Activated naive CD8-positive, alpha-beta T cell treated with anti-CD3 and anti-CD28 coated beads, Interleukin-2, amount 50 U/mL, for 24 hours (primary cell): ENCODE measurements around the gene KIF3C.

Experiments
- ATAC-seq: fragments of 150-1000 bp; cut with Tn5 transposase; one replicate; pipeline ENCODE4 v1.10.0; 2021
- DNase-seq: peaks from one replicate; pipeline ENCODE4 v3.0.0; 2021
- H3K27ac Mint-ChIP-seq: one replicate; pipeline ENCODE4 v1.8.0; 2021; ENCODE audit warnings: mild to moderate bottlenecking, mixed read lengths
- H3K27me3 Mint-ChIP-seq: one replicate; pipeline ENCODE4 v1.8.0; 2021; ENCODE audit warnings: mixed read lengths
- H3K36me3 Mint-ChIP-seq: one replicate; pipeline ENCODE4 v1.8.0; 2021; ENCODE audit warnings: low read depth, mixed read lengths
- H3K4me1 Mint-ChIP-seq: one replicate; pipeline ENCODE4 v1.8.0; 2021; ENCODE audit warnings: mixed read lengths
- H3K4me3 Mint-ChIP-seq: one replicate; pipeline ENCODE4 v1.8.0; 2021; ENCODE audit warnings: mild to moderate bottlenecking, moderate library complexity, mixed read lengths
- H3K9me3 Mint-ChIP-seq: one replicate; pipeline ENCODE4 v1.8.0; 2021; ENCODE audit warnings: mixed read lengths

KIF3C gene

DNA sequence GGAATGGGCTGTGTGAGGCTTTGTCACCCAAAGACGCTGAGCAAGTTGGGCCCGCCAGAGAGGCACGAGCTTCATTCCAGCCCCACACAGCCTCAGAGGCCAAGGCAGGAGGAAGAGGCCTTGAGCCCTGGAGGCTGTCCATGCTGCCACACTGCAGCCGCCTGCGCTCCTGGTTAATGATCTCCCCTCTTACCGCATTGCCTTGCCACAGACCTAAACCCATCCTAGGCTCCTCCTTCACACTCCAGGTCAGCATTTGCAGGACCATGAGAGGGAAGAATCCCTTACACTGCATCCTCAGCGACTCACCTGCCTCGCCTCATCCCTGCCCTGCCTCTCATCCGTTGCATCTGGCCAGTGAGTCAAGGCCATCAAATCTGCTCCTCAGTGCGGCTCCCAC lies 24.6 kb downstream of the KIF3C start:
- ATAC-seq (no peak), DNase-seq (no peak)
- Mint-ChIP-seq H3K4me1 (peaks cover 7% of the 10 kb centered on the region), H3K9me3 (no peaks in the 10 kb centered on the region), H3K27me3 (no peaks in the 10 kb centered on the region), H3K27ac (no peak overlapping the region), H3K4me3 (no peak overlapping the region), H3K36me3 (no peaks in the 10 kb centered on the region)

DNA sequence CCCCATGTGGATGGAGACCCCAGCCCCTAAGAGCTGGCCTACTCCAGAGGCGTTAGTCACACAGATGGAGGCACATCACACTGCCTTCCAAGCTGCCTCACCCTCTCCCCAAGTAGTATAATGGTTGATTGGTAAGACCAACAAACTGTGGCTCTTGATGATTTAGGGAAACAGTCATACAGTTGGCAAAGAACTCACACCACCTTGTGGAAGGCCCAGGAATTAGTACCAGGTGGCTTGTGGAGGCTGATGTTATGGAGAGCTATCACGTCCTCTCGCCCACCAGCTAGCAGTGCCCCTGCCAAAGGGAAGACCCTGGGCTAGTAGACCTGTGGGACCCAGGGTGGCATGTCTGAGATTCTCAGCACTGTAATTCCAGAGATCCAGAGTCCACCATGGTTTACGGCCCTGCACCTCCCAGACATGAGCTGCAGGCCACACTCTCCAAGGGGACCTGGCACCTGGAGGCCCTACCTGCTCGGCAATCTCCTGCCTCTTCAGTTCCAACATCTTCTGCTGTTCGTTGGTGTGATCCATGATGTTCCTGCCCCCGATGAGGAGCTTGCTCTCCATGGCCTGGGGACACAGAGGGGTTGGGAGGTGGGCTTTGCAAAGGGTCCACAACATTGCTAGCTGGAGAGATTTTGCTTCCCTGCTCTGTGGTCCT lies 26.3 kb downstream of the KIF3C start:
- Mint-ChIP-seq H3K36me3 (no peaks in the 10 kb centered on the region), H3K27ac (no peak overlapping the region), H3K27me3 (no peaks in the 10 kb centered on the region), H3K4me3 (no peak overlapping the region), H3K9me3 (no peaks in the 10 kb centered on the region), H3K4me1 (peaks cover 4% of the 10 kb centered on the region)
- DNase-seq = no peak
- peak; percentile 18 for ATAC-seq

DNA sequence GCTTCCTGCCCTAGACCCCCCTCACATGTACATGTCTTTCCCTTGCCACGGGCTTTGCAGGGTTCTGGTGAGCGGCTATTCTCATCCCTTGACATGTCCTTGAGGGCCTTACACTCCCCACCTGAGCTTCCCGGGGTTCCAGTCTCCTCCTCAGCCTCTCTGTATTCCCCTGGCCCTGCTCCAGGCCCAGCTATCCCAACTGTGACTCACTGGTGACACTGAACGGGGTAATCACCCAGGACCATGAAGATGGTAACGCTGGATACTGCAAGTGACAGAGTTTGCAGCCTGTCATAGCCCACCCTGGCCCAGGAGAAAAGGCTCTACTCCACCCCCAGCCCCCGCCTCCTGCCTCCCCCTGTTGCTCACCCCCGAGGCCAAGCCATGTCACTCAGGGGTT lies 27.3 kb downstream of the KIF3C start:
- H3K4me1 Mint-ChIP-seq = no peaks in the 10 kb centered on the region
- no peak for ATAC-seq
- H3K27ac Mint-ChIP-seq = no peak overlapping the region
- H3K36me3 Mint-ChIP-seq = no peaks in the 10 kb centered on the region
- DNase-seq = no peak
- H3K4me3 Mint-ChIP-seq = no peak overlapping the region
- H3K27me3 Mint-ChIP-seq = no peaks in the 10 kb centered on the region
- H3K9me3 Mint-ChIP-seq = no peaks in the 10 kb centered on the region

DNA sequence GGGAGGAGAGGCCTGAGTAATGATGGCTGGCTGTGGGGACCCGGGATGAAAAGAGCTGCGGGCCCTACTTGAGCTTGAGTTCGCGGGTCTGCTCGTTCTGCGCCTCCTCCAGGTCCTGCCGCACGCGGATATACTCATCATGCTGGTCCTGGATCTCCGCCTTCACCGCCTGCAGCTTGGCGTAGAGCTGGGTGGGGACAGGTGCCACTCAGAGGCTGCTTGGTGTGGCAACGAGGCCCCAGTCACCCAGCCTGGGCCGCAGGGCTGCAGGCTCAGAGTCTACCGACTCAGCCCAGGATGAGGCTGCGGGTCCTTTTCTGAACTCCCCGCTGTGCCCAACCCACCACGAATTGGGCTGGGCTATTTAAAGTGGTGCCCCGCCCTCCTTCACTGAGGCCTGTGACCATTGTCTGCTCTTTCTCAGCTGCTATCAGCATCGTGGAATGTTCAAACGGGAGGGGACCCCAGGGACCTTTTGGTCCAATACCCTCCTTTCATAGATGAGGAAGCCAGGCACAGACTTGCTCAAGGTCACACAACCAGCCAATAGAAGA lies 28.0 kb downstream of the KIF3C start:
- DNase-seq = no peak
- no peaks in the 10 kb centered on the region for H3K4me1 Mint-ChIP-seq

DNA sequence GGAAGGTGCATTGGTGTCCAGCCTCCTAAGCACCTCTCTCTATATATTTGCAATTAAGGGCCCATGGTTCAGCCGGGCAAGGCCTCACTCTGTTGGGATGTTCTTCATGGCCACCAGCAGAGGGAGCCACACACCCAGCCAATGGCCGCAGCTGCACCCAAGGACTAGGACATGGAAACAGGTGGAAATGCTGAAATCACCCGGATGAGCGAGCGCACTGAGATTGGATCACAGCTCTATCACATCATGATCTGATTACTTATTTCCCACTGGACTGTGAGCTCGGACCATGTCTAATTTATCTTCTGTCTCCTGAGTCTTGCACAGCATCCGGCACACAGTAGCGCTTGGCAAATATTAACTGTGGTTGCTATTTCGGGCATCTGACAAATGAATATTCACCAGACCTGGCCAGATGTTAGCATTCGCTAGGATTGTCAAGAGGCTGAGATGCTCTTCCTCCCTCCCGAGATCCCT lies 31.2 kb downstream of the KIF3C start:
- no peaks in the 10 kb centered on the region for H3K27me3 Mint-ChIP-seq
- no peak overlapping the region for H3K27ac Mint-ChIP-seq
- no peaks in the 10 kb centered on the region for H3K9me3 Mint-ChIP-seq
- ATAC-seq (peak; percentile 93), DNase-seq (peak; percentile 77)
- no peak overlapping the region for H3K4me3 Mint-ChIP-seq
- no peaks in the 10 kb centered on the region for H3K36me3 Mint-ChIP-seq
- H3K4me1 Mint-ChIP-seq = no peaks in the 10 kb centered on the region

More for the DNA sequence above, 28.0 kb downstream of the KIF3C start:
- no peaks in the 10 kb centered on the region for H3K36me3 Mint-ChIP-seq
- no peak overlapping the region for H3K4me3 Mint-ChIP-seq
- no peaks in the 10 kb centered on the region for H3K27me3 Mint-ChIP-seq
- no peaks in the 10 kb centered on the region for H3K9me3 Mint-ChIP-seq
- no peak overlapping the region for H3K27ac Mint-ChIP-seq
- no peak for ATAC-seq

DNA sequence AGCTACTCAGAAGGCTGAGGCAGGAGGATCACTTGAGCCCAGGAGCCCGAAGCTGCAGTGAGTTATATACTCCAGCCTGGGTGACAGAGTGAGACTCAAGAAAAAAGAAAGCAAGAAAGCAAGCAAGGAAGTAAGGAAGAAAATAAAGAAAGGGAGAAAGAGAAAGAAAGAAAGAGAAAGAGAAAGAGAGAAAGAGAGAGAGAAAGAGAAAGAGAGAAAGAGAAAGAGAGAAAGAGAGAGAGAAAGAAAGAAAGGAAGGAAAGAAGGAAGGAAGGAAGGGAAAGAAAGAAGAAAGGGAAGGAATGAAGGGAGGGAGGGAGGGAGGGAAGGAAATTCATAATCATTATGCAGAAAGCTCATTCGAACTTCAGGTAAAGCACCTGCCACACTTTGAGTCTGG lies 33.9 kb downstream of the KIF3C start:
- Mint-ChIP-seq H3K9me3 (no peaks in the 10 kb centered on the region), H3K27ac (no peak overlapping the region), H3K27me3 (no peaks in the 10 kb centered on the region), H3K4me3 (no peak overlapping the region), H3K36me3 (no peaks in the 10 kb centered on the region), H3K4me1 (no peaks in the 10 kb centered on the region)
- ATAC-seq = no peak
- DNase-seq = no peak

DNA sequence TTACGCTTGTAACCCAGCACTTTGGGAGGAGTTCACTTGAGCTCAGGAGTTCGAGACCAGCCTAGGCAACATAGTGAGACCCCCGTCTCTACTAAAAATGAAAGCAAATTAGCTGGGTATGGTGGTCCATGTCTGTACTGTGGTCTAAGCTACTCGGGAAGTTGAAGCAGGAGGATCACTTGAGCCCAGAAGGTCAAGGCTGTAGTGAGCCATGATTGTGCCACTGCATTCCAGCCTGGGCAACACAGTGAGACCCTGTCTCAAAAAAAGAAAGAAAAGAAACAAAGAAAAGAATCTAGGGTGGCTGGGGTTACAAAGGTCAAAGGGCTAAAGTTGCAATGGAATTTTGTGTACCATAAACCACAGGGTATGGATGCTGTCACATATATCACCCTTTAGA lies 41.3 kb downstream of the KIF3C start:
- DNase-seq = no peak
- no peaks in the 10 kb centered on the region for H3K36me3 Mint-ChIP-seq
- H3K27me3 Mint-ChIP-seq = no peaks in the 10 kb centered on the region
- no peak for ATAC-seq
- H3K4me1 Mint-ChIP-seq = no peaks in the 10 kb centered on the region
- H3K27ac Mint-ChIP-seq = no peak overlapping the region
- H3K9me3 Mint-ChIP-seq = no peaks in the 10 kb centered on the region
- no peak overlapping the region for H3K4me3 Mint-ChIP-seq

DNA sequence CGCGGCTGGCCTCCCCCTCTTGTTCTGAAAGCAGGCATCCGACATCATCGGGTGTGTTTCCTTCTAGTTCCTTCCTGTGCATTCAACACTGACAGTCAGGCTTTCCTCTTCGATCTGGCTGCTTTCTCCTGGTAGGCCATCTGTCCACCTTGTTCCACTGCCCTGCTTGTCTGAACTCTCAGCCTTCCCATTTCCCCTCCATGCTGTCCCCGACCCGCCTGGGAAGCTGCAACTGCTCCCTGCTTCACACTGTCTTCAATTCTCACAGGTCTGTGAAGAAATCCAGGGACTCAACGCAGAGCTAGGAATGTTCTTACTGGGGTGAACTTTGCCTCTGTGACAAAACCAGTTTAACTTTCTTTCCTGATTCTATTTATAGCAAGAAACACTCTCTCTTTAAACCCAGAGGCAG lies 43.0 kb downstream of the KIF3C start:
- Mint-ChIP-seq H3K4me3 (no peak overlapping the region), H3K27me3 (no peaks in the 10 kb centered on the region), H3K9me3 (no peaks in the 10 kb centered on the region), H3K4me1 (no peaks in the 10 kb centered on the region), H3K36me3 (no peaks in the 10 kb centered on the region), H3K27ac (no peak overlapping the region)
- ATAC-seq (no peak), DNase-seq (no peak)

DNA sequence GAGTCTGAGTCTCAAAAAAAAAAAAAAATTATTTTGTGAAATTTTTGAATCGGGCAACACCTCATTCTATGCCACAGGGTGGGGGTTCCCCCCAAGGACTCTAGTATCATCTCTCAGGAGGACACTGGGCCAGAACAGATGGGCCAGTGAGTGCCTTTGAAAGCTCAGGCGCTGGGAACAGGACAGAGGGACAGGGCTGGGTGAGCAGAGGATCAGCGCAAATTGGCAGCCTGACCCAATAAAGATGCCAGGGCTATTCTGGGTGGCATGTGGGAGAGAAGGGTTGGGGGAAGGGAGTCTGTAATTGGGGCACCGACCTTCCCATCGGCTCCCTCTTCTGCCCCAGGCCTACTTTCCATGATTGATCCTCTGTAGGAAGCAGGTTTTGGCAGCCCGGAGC lies 44.0 kb downstream of the KIF3C start:
- H3K27ac Mint-ChIP-seq = no peak overlapping the region

DNA sequence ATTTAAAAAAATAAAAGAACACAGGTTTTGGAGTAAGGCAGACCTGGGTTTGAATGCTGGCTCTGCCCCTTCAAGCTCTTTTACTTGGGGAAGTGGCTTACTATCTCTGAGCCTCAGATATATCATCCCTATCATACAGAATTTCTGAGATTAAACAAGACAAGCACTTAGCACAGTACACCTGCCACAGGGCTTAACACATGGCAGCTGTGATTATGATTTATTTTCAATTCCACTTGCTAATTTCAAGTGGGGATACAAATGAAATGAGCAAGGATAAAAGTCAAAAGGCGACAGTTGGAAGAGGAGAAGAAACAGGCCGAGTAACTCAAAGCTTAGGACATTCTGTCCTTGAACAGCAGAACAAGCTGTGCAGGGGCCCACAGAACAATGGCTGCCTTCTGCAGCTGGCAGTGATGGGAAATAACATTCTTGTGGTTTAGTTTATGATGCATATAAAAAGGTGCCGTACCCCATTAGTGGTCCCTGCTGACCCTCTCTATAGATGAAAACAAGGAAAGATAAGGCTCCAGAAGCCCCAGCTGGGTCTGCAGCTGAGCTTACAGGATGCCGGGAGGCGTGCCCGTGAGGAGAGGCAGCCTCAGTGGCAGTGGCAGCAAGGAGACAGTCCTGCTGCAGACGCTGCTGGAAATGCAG lies 45.3 kb downstream of the KIF3C start:
- no peaks in the 10 kb centered on the region for H3K4me1 Mint-ChIP-seq
- H3K4me3 Mint-ChIP-seq = no peak overlapping the region
- DNase-seq = no peak
- H3K36me3 Mint-ChIP-seq = no peaks in the 10 kb centered on the region
- no peak overlapping the region for H3K27ac Mint-ChIP-seq
- H3K27me3 Mint-ChIP-seq = no peaks in the 10 kb centered on the region
- no peak for ATAC-seq
- no peaks in the 10 kb centered on the region for H3K9me3 Mint-ChIP-seq

More for the DNA sequence above, 44.0 kb downstream of the KIF3C start:
- H3K36me3 Mint-ChIP-seq = no peaks in the 10 kb centered on the region
- H3K9me3 Mint-ChIP-seq = no peaks in the 10 kb centered on the region
- H3K4me1 Mint-ChIP-seq = no peaks in the 10 kb centered on the region
- H3K27me3 Mint-ChIP-seq = no peaks in the 10 kb centered on the region
- no peak overlapping the region for H3K4me3 Mint-ChIP-seq
- ATAC-seq (no peak), DNase-seq (no peak)

DNA sequence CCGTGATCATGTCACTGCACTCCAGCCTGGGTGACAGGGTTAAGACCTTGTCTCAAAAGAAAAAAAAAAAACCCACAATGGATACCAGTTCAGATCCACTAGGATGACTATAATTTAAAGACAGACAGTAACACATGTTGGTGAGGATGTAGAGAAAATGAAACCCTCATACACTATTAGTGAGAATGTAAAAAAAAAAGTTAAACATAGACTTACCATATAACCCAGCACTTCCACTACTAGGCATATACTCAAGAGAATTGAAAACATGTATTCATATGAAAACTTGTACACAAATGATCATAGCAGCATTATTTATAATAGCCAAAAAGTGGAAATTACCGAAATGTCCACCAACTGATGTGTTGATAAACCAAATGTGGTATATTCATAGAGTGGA lies 48.7 kb downstream of the KIF3C start:
- Mint-ChIP-seq H3K4me1 (no peaks in the 10 kb centered on the region), H3K27ac (no peak overlapping the region), H3K4me3 (no peak overlapping the region), H3K9me3 (no peaks in the 10 kb centered on the region), H3K27me3 (no peaks in the 10 kb centered on the region), H3K36me3 (no peaks in the 10 kb centered on the region)
- no peak for DNase-seq
- ATAC-seq = no peak

DNA sequence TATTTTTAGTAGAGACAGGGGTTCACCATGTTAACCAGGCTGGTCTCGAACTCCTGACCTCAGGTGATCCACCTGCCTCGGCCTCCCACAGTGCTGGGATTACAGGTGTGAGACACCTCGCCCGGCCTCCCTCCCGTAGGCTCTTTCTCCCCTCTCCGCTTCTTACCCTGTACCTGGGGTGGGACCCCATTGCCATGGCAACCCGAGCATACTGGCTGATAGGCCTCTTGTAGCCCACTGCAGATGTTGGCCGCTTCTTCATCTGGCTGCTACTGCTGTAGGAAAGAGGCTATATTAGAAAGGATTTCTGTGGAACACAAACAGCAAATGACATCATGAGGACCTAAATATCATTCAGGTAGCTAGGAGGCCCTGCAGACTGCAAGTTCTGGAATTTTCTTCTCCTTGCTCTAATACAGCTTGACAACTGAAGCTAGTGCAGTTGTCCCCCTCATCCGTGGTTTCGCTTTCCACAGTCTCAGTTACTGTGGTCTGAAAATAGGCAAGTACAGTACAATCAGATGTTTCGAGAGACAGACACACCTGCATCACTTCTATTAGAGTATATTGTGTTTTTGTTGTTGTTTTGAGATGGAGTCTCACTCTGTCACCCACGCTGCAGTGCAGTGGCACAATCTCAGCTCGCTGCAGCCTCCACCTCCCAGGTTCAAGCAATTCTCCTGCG lies 52.4 kb downstream of the KIF3C start:
- H3K36me3 Mint-ChIP-seq = no peaks in the 10 kb centered on the region
- H3K9me3 Mint-ChIP-seq = no peaks in the 10 kb centered on the region
- H3K27me3 Mint-ChIP-seq = no peaks in the 10 kb centered on the region
- no peak for ATAC-seq
- peaks cover 2% of the 10 kb centered on the region for H3K4me1 Mint-ChIP-seq
- no peak for DNase-seq
- H3K27ac Mint-ChIP-seq = no peak overlapping the region
- no peak overlapping the region for H3K4me3 Mint-ChIP-seq

DNA sequence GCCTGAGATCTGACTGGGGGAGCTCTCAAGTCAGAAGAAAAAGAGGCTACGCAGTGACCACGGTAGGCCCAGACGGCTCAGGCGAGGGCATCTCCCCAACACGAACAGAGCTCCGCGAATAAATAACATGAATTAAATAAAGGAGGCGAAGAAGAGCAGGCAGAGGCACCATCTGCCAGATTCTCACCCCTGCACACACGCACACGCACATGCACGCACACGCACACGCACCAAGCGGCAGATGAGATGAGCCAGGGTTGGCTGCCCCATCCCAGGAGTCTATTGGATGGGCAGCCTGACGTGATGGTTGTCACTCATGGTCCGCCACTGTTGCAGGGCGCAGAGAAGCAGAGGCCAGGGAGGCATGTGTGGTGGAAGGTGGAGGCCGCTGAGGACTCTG lies 53.6 kb downstream of the KIF3C start:
- no peak for ATAC-seq
- no peak overlapping the region for H3K27ac Mint-ChIP-seq
- H3K36me3 Mint-ChIP-seq = no peaks in the 10 kb centered on the region

DNA sequence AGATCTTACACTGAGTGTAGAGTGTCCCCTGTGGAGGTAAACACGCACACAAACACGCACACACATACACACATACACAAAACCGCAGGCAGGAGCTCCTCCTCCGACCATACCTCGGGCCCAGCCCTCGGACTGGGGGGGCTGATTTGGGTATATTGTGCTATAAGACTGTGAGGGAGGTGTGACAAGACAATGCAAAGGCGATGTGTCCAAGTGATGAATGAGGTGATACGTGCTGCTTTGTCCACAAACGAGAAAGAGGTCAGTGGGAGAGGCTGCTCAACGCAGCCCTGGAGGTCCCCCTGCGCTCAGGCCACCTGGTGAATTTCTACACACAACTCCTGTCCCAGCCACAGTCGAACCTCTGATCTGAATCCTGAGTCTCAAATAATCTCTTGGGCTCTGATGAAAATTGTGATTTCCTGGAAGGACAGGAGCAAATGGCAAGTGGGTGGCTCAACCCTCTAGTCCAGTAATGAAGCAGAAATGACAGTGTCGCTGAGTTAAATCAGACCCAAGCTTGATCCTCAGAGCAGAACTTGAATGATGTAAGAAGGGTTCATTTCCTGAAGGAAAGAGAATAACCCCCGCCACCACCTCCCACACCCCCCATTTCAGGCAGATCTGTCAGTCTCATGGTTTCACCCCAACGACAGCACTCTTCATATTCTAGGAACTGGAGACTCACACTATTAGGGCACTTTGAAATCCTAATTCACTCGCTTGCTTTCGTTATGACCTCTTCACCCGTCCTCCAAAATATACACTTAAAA lies 55.1 kb downstream of the KIF3C start:
- Mint-ChIP-seq H3K27ac (no peak overlapping the region), H3K4me3 (no peak overlapping the region), H3K4me1 (peaks cover 2% of the 10 kb centered on the region), H3K9me3 (no peaks in the 10 kb centered on the region), H3K27me3 (no peaks in the 10 kb centered on the region), H3K36me3 (no peaks in the 10 kb centered on the region)
- ATAC-seq (peak; percentile 36), DNase-seq (no peak)

More for the DNA sequence above, 53.6 kb downstream of the KIF3C start:
- peaks cover 2% of the 10 kb centered on the region for H3K4me1 Mint-ChIP-seq
- H3K4me3 Mint-ChIP-seq = no peak overlapping the region
- no peaks in the 10 kb centered on the region for H3K27me3 Mint-ChIP-seq
- no peaks in the 10 kb centered on the region for H3K9me3 Mint-ChIP-seq
- DNase-seq = no peak
